Measurements from ENCODE around the gene WDR11. TPM values are rescaled to one million over a fixed set of nuclear protein-coding genes. Genes with fewer than 3 reads are reported as not detected.

The WDR11 gene
- total and polyA plus RNA-seq, 2 experiments from 2014 or later = 31.2 to 40.3 TPM

GRCh38 chr10:120927352-120927751 lies 76.2 kb downstream of the WDR11 start:
- Histone ChIP-seq H3K36me3 (no peaks in the 10 kb centered on the region), H3K9me3 (ENCODE audit: low read depth) (no peaks in the 10 kb centered on the region), H3K4me3 (no peak overlapping the region), H3K4me1 (ENCODE audit: low read depth) (no peaks in the 10 kb centered on the region), H3K27ac (no peak overlapping the region), H3K27me3 (no peaks in the 10 kb centered on the region)
- TF ChIP-seq CTCF (IDR thresholded peaks at IDR 0.05; ENCODE audit: low read depth, low read length) = no peak
- DNase-seq (ENCODE audit: low read depth in 1 of 2, low spot score in 1 of 2) = no peak

- H3K27ac ChIP-seq = no peak overlapping the region
- no peaks in the 10 kb centered on the region for H3K36me3 ChIP-seq
- DNase-seq (ENCODE audit: low read depth in 1 of 2, low spot score in 1 of 2) = no peak
- H3K9me3 ChIP-seq (ENCODE audit: low read depth) = no peaks in the 10 kb centered on the region
- H3K27me3 ChIP-seq = no peaks in the 10 kb centered on the region
- TF ChIP-seq CTCF (IDR thresholded peaks at IDR 0.05; ENCODE audit: low read depth, low read length) = no peak
- H3K4me3 ChIP-seq = no peak overlapping the region
- no peaks in the 10 kb centered on the region for H3K4me1 ChIP-seq (ENCODE audit: low read depth)
These were observed 78.0 kb downstream of the WDR11 start for GRCh38 chr10:120929166-120929565.

GRCh38 chr10:120931423-120931822 lies 80.3 kb downstream of the WDR11 start:
- no peak for TF ChIP-seq CTCF (IDR thresholded peaks at IDR 0.05; ENCODE audit: low read depth, low read length)
- no peaks in the 10 kb centered on the region for H3K27me3 ChIP-seq
- no peaks in the 10 kb centered on the region for H3K36me3 ChIP-seq
- no peaks in the 10 kb centered on the region for H3K4me1 ChIP-seq (ENCODE audit: low read depth)
- DNase-seq (ENCODE audit: low read depth in 1 of 2, low spot score in 1 of 2) = no peak
- H3K4me3 ChIP-seq = no peak overlapping the region
- H3K27ac ChIP-seq = no peak overlapping the region
- no peaks in the 10 kb centered on the region for H3K9me3 ChIP-seq (ENCODE audit: low read depth)

- Histone ChIP-seq H3K36me3 (no peaks in the 10 kb centered on the region), H3K4me1 (ENCODE audit: low read depth) (no peaks in the 10 kb centered on the region), H3K27ac (no peak overlapping the region), H3K9me3 (ENCODE audit: low read depth) (no peaks in the 10 kb centered on the region), H3K27me3 (no peaks in the 10 kb centered on the region), H3K4me3 (no peak overlapping the region)
- DNase-seq (ENCODE audit: low read depth in 1 of 2, low spot score in 1 of 2) = no peak
- no peak for TF ChIP-seq CTCF (IDR thresholded peaks at IDR 0.05; ENCODE audit: low read depth, low read length)
These were observed 80.8 kb downstream of the WDR11 start for GRCh38 chr10:120931999-120932398.

- no peak for DNase-seq (ENCODE audit: low read depth in 1 of 2, low spot score in 1 of 2)
- no peak for TF ChIP-seq CTCF (IDR thresholded peaks at IDR 0.05; ENCODE audit: low read depth, low read length)
- H3K27me3 ChIP-seq = no peaks in the 10 kb centered on the region
These were observed 87.7 kb downstream of the WDR11 start for GRCh38 chr10:120938822-120939221.

More at GRCh38 chr10:120938822-120939221, 87.7 kb downstream of the WDR11 start:
- Histone ChIP-seq H3K36me3 (no peaks in the 10 kb centered on the region), H3K4me1 (ENCODE audit: low read depth) (no peaks in the 10 kb centered on the region), H3K9me3 (ENCODE audit: low read depth) (no peaks in the 10 kb centered on the region), H3K27ac (no peak overlapping the region), H3K4me3 (no peak overlapping the region)
